ENCODE results near the gene EXPH5. TPM values are rescaled to one million over a fixed set of nuclear protein-coding genes. Genes with fewer than 3 reads are reported as not detected.
A peak's percentile ranks its signal among the peaks of the same experiment; 100 is the strongest.
"Not testable (repeated sequence)": the region's sequence is repeated elsewhere in the genome, so short reads cannot be mapped to it uniquely, and the experiment has no call there.

Gene EXPH5, protein sequence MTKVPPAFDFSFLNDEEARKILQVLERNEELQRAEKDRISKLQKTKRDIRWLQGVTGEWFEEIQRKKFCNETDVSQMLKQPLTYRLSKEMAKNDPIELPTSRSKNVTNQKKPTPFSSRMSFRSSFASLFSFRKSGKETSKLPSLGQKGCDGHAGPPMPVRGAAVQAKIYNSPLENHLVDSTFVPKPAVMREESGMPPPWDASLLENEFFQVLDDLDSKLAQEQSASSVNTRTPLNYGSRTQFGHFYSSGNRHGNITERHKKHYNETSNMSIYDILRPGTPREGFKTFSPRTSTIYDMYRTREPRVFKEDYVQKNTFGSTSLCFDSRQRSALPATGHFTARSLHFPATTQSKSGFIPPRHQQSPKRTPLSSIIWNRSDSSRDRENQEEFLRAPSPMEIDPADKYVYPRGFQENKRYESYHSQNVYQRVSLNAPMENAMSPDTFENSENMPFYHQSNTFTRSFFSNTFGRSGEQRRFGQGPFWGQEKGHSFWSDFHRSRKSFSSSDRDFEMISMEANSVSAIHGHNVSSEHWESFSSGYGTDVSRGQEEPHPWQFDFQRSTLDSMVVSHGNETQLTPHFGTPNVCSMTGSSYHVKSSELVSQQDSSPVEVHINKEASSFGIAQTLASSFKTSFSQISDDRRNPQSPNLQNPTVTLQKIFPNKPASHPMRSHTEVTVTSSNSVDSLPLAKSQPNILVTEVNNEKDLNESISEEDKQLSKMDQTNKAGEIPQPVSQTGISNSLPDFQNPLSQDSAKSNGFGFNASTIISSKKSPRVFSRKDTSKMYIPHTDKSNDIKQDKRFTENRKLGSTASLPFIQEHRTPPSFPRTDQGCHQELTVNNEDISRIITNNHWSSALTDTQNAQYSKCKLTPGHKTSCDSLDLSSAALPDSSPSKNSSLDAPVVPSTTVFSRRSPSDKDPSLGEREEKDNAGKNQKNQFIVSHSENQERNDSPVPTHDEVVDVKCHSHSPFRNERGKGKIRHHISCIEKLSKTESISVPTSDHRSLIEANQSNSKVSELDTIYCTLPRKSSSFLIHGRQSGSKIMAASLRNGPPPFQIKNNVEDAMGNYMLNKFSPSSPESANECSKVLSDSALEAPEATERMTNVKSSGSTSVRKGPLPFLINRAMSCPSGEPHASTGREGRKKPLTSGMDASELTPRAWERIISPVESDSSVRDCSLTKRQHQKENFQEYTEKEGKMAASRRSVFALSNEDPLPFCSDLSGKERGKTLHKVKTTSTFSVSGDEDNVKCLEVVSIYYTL (N-terminal part only)
- total RNA-seq (2022) (15.3 and 18.1 TPM in 2 replicates), Bru-seq, nascent RNA (percentile 81 among the genes with signal in this experiment), BruChase-seq, experiment 1, labeled RNA remaining after a 2-hour chase (percentile 83 among the genes with signal in this experiment), BruChase-seq, experiment 2, labeled RNA remaining after a 6-hour chase (percentile 71 among the genes with signal in this experiment)
- long read RNA-seq, partial matches to known transcripts, result 0 of 2 reads
- long read RNA-seq, other reads (novel, unspliced or antisense), result 2 of 2 reads

DNA sequence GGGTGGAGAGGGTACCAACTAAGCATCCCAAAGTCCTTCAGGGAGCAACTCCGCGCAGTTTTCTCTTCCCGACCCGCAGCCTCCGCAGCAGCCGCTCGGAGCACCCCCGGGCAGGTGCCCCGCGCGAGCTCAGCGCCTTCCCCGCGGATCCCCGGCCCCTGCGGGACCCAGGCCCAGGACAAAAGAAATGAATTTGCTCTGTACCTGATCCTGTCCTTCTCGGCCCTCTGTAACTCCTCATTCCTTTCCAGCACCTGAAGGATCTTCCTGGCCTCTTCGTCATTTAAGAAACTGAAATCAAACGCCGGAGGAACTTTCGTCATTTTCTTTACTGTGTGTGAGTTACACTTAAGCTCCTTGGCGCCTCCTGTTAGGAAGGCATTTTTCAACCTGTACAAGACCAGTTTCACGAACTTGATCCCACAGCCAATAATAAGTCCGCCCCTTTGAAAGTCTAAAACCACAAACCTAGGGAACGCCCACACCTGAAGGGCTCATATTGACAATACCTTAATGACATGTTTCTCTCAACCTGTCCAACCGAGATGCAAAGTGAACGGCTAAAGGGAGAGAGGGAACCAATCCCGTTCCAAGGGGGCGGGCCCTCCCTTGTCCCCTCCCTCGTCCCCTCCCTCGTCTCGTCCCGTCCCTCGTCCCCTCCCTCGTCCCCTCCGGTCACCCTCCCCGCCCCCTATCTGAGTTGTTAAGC is at the start of gene EXPH5:
Gene EXPH5, minus strand, starts transcription at position 555 of the 709 bp plus-strand sequence. Its CDS starts 232 bp downstream, at position 323.
- no peaks in the 10 kb centered on the region; the same call in 1 of the 2 replicates for H3K27me3 ChIP-seq (replicated peaks; ENCODE audit: control insufficient read depth, insufficient read depth, low read length)
- ChIA-PET CTCF (interaction anchor here (0.6 to 1.4 kb wide), 3 partner anchors 43 to 133 kb away, joined by 3 to 5 read pairs (median 3); no protein-coding TSS in a partner anchor), POLR2A (interaction anchor here (0.6 to 2.2 kb wide), 12 partner anchors 33 to 373 kb away, joined by 3 to 15 read pairs (median 4); partner anchors contain the start of genes ATM, C11orf65, DDX10 and NPAT)
- Mint-ChIP-seq H3K4me3 (ENCODE audit: unreplicated experiment) (peak within 1 kb of the TSS; percentile 100), H3K4me1 (ENCODE audit: low read depth, unreplicated experiment) (peaks cover 33% of the 10 kb centered on the region), H3K27ac (ENCODE audit: unreplicated experiment) (peak within 1 kb of the TSS; percentile 100), H3K36me3 (ENCODE audit: insufficient read depth, unreplicated experiment) (peaks cover 7% of the 10 kb centered on the region), H3K27me3 (ENCODE audit: insufficient read depth, unreplicated experiment) (no peaks in the 10 kb centered on the region), H3K9me3 (ENCODE audit: unreplicated experiment) (no peaks in the 10 kb centered on the region)
- H3K36me3 ChIP-seq (ENCODE audit: control insufficient read depth, insufficient read depth, low read length), result no peaks in the 10 kb centered on the region
- H3K4me3 ChIP-seq (ENCODE audit: low read depth, low read length), result peak within 1 kb of the TSS; percentile 89
- DNase-seq, result peak; percentile 100
- peaks cover 18% of the 10 kb centered on the region for H3K4me1 ChIP-seq
- intact Hi-C loops (cut with micrococcal nuclease; ENCODE audit: unreplicated experiment), result loop anchor here (1.0 kb wide), 9 partner anchors 32 to 371 kb away; partner anchors contain the start of genes C11orf65 and NPAT
- BruUV-seq (replicated peaks), result TSS peak; percentile 40
- no peak for TF ChIP-seq CTCF (IDR thresholded peaks at IDR 0.05; ENCODE audit: insufficient read depth in 1 of 2, low read depth in 1 of 2, low read length in 1 of 2, severe bottlenecking in 1 of 2, unreplicated experiment in 1 of 2)
- no peaks in the 10 kb centered on the region for H3K9me3 ChIP-seq

DNA sequence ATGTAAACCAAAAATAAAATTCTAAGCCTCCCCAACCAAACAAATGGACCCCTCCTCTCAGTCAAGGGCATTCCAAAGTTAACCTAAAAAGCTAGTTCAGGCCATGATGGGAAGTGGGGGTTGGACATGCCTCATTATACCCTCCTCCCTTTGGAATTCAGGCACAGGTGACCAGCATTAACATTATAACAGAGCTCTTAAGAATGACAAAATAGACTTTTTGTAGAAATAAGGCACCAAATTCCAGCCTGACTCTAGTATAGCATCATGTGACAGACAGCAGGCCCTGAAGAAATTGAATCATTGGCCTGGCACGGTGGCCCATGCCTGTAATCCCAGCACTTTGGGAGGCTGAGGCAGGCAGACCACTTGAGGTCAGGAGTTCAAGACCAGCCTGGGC is 48.2 kb upstream of the EXPH5 start:
- H3K36me3 Mint-ChIP-seq (ENCODE audit: insufficient read depth, unreplicated experiment); POLR2A ChIA-PET; H3K4me3 ChIP-seq (ENCODE audit: low read depth, low read length); H3K9me3 Mint-ChIP-seq (ENCODE audit: unreplicated experiment); BruUV-seq (replicated peaks); H3K27me3 ChIP-seq (replicated peaks; ENCODE audit: control insufficient read depth, insufficient read depth, low read length); H3K27ac Mint-ChIP-seq (ENCODE audit: unreplicated experiment); H3K27me3 Mint-ChIP-seq (ENCODE audit: insufficient read depth, unreplicated experiment); intact Hi-C loops (cut with micrococcal nuclease; ENCODE audit: unreplicated experiment); CTCF ChIA-PET; DNase-seq; H3K36me3 ChIP-seq (ENCODE audit: control insufficient read depth, insufficient read depth, low read length); H3K4me3 Mint-ChIP-seq (ENCODE audit: unreplicated experiment); H3K9me3 ChIP-seq: not testable (repeated sequence)
- H3K4me1 ChIP-seq, result peaks cover 23% of the 10 kb centered on the region
- peaks cover 41% of the 10 kb centered on the region for H3K4me1 Mint-ChIP-seq (ENCODE audit: low read depth, unreplicated experiment)

- no peaks in the 10 kb centered on the region for H3K9me3 ChIP-seq
- H3K4me1 Mint-ChIP-seq (ENCODE audit: low read depth, unreplicated experiment), result peaks cover 47% of the 10 kb centered on the region
- no peaks in the 10 kb centered on the region for H3K27me3 ChIP-seq (replicated peaks; ENCODE audit: control insufficient read depth, insufficient read depth, low read length)
- no peaks in the 10 kb centered on the region for H3K36me3 ChIP-seq (ENCODE audit: control insufficient read depth, insufficient read depth, low read length)
- H3K4me1 ChIP-seq, result peaks cover 42% of the 10 kb centered on the region
- intact Hi-C loops (cut with micrococcal nuclease; ENCODE audit: unreplicated experiment), result no loop called here
- no peak overlapping the region for H3K27ac Mint-ChIP-seq (ENCODE audit: unreplicated experiment)
- H3K4me3 Mint-ChIP-seq (ENCODE audit: unreplicated experiment), result no peak overlapping the region
- ChIA-PET POLR2A (no interaction called here), CTCF (no interaction called here)
- no peak for TF ChIP-seq CTCF (IDR thresholded peaks at IDR 0.05; ENCODE audit: insufficient read depth in 1 of 2, low read depth in 1 of 2, low read length in 1 of 2, severe bottlenecking in 1 of 2, unreplicated experiment in 1 of 2)
- no peaks in the 10 kb centered on the region for H3K27me3 Mint-ChIP-seq (ENCODE audit: insufficient read depth, unreplicated experiment)
- H3K4me3 ChIP-seq (ENCODE audit: low read depth, low read length), result no peak overlapping the region
- no peaks in the 10 kb centered on the region for H3K36me3 Mint-ChIP-seq (ENCODE audit: insufficient read depth, unreplicated experiment)
- no peak for DNase-seq
- no TSS peak for BruUV-seq (replicated peaks)
- no peaks in the 10 kb centered on the region for H3K9me3 Mint-ChIP-seq (ENCODE audit: unreplicated experiment)
Measured at GRCh38 chr11:108639146-108639545, 45.6 kb upstream of the EXPH5 start.

Measured in Caco-2 (cell line).